Posterior vena cava (tissue), 2 donors: Measurements from ENCODE around the gene SUPT5H. TPM values are rescaled to one million over a fixed set of nuclear protein-coding genes. Genes with fewer than 3 reads are reported as not detected.

Experiments
- DNase-seq: peaks from one replicate; pipeline ENCODE4 v3.0.0-alpha.2; 2020; ENCODE audit warnings: low spot score
- intact Hi-C, 2 donors: fragments of 100-400 bp; cut with DNase I; formaldehyde crosslinking; loops; one replicate each; pipeline versions ENCODE4 v1.14.1 to v1.14.2; 2022 to 2023
- long read RNA-seq, 2 donors: library from polyadenylated mRNA; unstranded; transcript quantifications; one replicate each; pipeline ENCODE4 v2.0.0, GENCODE V29; 2020 to 2021
- total RNA-seq, 2 donors: library from RNA; stranded (reverse); fragmentation: NEBNext Ultra II Directional; extraction: Animal tissue kit (Norgen Biotek cat#: 25700); gene quantifications; one replicate each; pipeline ENCODE4 v1.2.1, GENCODE V29; 2021
- donor health status: DM: yes; HTN: yes; CAD: no.
- donor health status: DM: yes; HTN: yes; CAD: no.

Gene SUPT5H
- 10 to 100 TPM; 67.0 to 74.9 TPM for total RNA-seq
- long read RNA-seq, donor 1, transcript SUPT5H-218 (2 exons, 718 nt): major isoform, 11 of 20 reads
- long read RNA-seq, donor 1, partial matches to known transcripts: 8 of 20 reads
- long read RNA-seq, donor 1, other reads (novel, unspliced or antisense): 1 of 20 reads
- long read RNA-seq, donor 2, partial matches to known transcripts: 20 of 23 reads
- long read RNA-seq, donor 2, other reads (novel, unspliced or antisense): 1 of 23 reads

- intact Hi-C loops: loop anchor here in 1 of 2 donors (5.0 kb wide), 1 partner anchor 87 kb away; the partner anchor contains the start of gene EID2B
Observed at GRCh38 chr19:39445196-39446111, at the start of gene SUPT5H. Gene SUPT5H (plus strand): TSS chr19:39445582. CDS start chr19:39445891, 309 bp downstream.

GRCh38 chr19:39397360-39398296 lies 47.8 kb upstream of the SUPT5H start:
- intact Hi-C loops: loop anchor here (2.0 to 5.0 kb wide), 2 partner anchors 35 to 141 kb away; no protein-coding TSS in a partner anchor

More at GRCh38 chr19:39445196-39446111, at the start of gene SUPT5H:
- DNase-seq: peak; percentile 99

GRCh38 chr19:39398297-39398864 lies 47.0 kb upstream of the SUPT5H start:
- intact Hi-C loops: loop anchor here in 1 of 2 donors (5.0 kb wide), 1 partner anchor 34 kb away; no protein-coding TSS in a partner anchor
- DNase-seq: peak; percentile 95

More at GRCh38 chr19:39397360-39398296, 47.8 kb upstream of the SUPT5H start:
- DNase-seq: peak; percentile 98

DNA sequence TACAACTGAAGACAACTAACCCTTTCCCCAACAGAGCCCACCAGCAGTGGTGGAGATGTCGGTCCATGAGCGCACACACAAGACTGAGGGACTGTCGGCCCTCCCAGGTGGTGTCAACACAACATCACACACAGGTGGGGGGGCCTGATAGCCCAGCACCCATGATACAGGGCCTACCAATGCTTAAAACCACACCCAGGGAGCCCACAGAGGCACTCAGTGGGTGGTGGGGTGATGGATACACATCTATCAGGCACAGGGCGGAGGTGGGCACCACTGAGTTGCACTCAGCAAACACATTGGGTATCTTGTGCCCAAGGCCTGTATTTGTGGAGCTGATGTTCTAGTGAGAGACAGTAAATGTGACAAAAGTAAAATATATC lies 45.7 kb upstream of the SUPT5H start:
- DNase-seq: no peak
- intact Hi-C loops: loop anchor here in 1 of 2 donors (5.0 kb wide), 1 partner anchor 33 kb away; no protein-coding TSS in a partner anchor

DNA sequence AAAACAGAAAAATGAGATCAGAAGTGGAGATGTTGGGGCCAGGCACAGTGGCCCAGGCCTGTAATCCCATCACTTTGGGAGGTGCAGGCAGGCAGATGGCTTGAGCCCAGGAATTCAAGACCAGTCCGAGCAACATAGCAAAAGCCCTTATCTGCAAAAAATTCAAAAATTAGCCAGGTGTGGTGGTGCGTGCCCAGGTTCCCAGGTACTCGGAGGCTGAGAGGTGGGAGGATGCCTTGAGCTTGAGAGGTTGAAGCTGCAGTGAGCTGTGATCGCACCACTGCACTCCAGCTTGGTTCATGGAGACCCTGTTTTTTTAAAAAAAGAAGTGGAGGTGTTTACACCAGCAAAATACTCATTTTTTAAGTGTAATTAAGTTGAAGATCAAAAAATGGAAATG lies 45.3 kb upstream of the SUPT5H start:
- no peak for DNase-seq
- intact Hi-C loops: no loop called here

DNA sequence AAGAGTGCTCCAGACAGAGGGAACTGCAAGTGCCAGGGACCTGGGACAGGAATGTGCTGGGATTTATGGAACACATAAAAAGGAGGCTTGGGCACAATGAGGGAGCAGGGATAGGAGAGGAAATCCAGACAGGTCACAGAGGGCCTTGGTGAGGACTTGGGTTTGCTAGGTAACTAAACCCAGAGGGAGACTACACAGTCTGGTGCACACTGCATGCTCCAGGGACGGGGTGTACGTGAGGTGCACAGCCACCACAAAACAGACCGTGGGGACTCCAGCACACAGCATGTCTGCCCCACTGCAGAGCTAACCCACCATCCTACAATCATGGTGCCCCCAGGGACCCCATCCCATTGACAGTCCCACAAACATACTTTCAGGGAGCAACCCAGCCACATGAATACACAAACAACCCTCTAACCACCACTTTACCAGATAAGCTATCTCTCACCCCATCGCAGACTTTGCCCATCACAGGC lies 44.3 kb upstream of the SUPT5H start:
- no peak for DNase-seq
- intact Hi-C loops: no loop called here

GRCh38 chr19:39401549-39402345 lies 43.6 kb upstream of the SUPT5H start:
- DNase-seq: peak; percentile 91
- intact Hi-C loops: no loop called here

- peak; percentile 99 for DNase-seq
- intact Hi-C loops: no loop called here
Observed at GRCh38 chr19:39402346-39403300, 42.8 kb upstream of the SUPT5H start.

DNA sequence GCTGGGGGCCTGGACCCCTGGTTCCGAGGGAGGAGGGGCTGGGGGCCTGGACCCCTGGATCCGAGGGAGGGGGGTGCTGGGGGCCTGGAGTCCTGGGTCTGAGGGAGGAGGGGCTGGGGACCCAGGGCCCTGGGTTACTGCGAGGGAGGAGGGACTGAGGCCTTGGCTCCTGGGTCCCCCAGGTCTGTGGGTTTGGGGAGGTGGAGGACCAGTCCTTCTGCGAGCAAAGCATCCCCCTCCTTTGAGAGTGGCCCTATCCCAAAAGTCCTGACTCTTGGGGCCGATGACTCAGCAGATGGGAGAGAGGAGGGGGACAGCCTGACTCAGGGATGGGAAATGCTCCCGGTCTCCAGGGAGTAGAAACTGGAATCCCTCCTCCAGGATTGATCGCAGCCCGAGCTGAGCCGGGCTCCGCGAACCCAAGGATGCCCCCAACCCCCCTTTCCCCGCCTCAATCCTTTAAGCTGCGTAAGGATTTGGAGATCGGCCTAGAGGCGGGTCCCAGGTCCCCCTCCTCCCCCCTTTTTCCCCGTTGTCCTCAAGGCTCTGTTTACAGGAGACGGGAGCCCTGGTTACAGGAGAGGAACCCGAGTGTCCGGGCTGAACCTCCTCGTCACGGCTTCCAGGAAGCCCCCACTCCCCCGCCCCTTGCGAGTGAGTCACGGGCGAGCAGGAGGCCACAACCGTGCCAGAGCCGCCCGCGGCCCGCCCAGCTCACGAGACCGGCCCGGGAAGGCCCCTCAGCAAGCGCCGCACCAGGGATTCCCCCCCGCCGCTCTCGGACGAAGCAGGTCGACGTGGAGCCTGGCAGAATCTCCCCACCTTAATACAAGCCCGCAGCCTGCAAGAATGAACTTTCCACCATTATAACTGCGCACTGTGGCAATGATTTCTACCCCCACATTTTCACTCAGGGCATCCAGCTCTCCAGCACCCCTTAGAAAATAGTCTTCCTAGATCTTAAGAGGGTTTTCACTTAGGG lies 41.8 kb upstream of the SUPT5H start:
- intact Hi-C loops: no loop called here

GRCh38 chr19:39405261-39405957 lies 40.0 kb upstream of the SUPT5H start:
- intact Hi-C loops: no loop called here
- DNase-seq: peak; percentile 82

More for the DNA sequence above, 41.8 kb upstream of the SUPT5H start:
- peak; percentile 100 for DNase-seq

GRCh38 chr19:39405958-39406655 lies 39.3 kb upstream of the SUPT5H start:
- DNase-seq: no peak
- intact Hi-C loops: no loop called here

- intact Hi-C loops: no loop called here
- DNase-seq: peak; percentile 98
Observed at GRCh38 chr19:39406656-39407409, 38.5 kb upstream of the SUPT5H start, which contains the start of gene ZFP36. Gene ZFP36 (plus strand): TSS chr19:39406847. CDS start chr19:39406905, 58 bp downstream.

DNA sequence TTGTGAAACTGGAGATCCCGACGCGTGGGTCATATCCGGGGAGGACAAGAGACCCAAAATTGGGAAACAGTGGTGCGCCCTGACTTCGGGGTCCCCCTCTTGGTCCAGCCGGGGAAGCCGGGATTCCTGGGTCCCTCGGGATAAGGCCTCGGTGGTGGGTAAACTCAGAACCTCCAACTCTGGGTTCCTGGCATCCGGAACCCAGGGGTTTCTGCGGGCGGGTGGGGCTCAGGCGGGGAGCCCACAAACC lies 38.0 kb upstream of the SUPT5H start:
- no peak for DNase-seq
- intact Hi-C loops: no loop called here
